IMR-90 (cell line): ENCODE data around the gene RBM11. TPM values are rescaled to one million over a fixed set of nuclear protein-coding genes. Genes with fewer than 3 reads are reported as not detected.

Experiments
- ATAC-seq: fragments of 200-7000 bp; cut with Tn5 transposase; 2 replicates; pipeline ENCODE4 v1.9.1; 2020; ENCODE audit warnings: low read depth, mild to moderate bottlenecking, moderate library complexity
- BruUV-seq: library from RNA; stranded (reverse); fragments of 400-500 nt; replicated peaks from 2 replicates; lab custom pipeline; 2021; lab: Mats Ljungman, UMichigan
- CTCF ChIA-PET: fragments of 300-600 bp; formaldehyde crosslinking; extraction: SDS; loops from one replicate; lab custom pipeline; 2021; ENCODE audit warnings: antibody characterized with exemption; lab: Yijun Ruan, JAX
- POLR2A ChIA-PET: fragments of 300-600 bp; sonication (Branson Sonifier 250); formaldehyde crosslinking; loops from one replicate; lab custom pipeline; 2022; ENCODE audit warnings: antibody characterized with exemption; ENCODE audit not compliant: unreplicated experiment; lab: Charles Lee
- DNase-seq: peaks from one replicate; pipeline ENCODE4 v3.0.0; 2013
- H2AFZ ChIP-seq: replicated peaks from 2 replicates; pipeline ENCODE3; 2013; ENCODE audit warnings: low read length, mild to moderate bottlenecking; ENCODE audit not compliant: poor library complexity
- H2AK5ac ChIP-seq: 2 replicates; pipeline ENCODE4 v1.6.1; 2013; ENCODE audit warnings: low read depth, low read length, inconsistent platforms
- H2AK9ac ChIP-seq: replicated peaks from 2 replicates; pipeline ENCODE3; 2013; ENCODE audit warnings: mild to moderate bottlenecking, low read depth, low read length, moderate library complexity; ENCODE audit not compliant: poor library complexity
- H2BK120ac ChIP-seq: 2 replicates; pipeline ENCODE4 v1.6.1; 2013; ENCODE audit warnings: low read depth, low read length, inconsistent platforms
- H2BK15ac ChIP-seq: 3 replicates; pipeline ENCODE4 v1.6.1; 2013; ENCODE audit warnings: low read depth, low read length, inconsistent platforms
- H2BK20ac ChIP-seq: 2 replicates; pipeline ENCODE4 v1.6.1; 2013; ENCODE audit warnings: low read depth, mild to moderate bottlenecking, inconsistent platforms, low read length, moderate library complexity
- H2BK5ac ChIP-seq: 2 replicates; pipeline ENCODE4 v1.6.1; 2013; ENCODE audit warnings: mild to moderate bottlenecking, low read depth, low read length, inconsistent platforms; ENCODE audit not compliant: poor library complexity, severe bottlenecking
- H3K14ac ChIP-seq: replicated peaks from 2 replicates; pipeline ENCODE4 v1.6.1; 2013; ENCODE audit warnings: low read depth, low read length, inconsistent platforms
- H3K18ac ChIP-seq: 2 replicates; pipeline ENCODE4 v1.6.1; 2013; ENCODE audit warnings: low read depth, low read length, control low read depth
- H3K23ac ChIP-seq: 2 replicates; pipeline ENCODE4 v1.6.1; 2013; ENCODE audit warnings: low read depth, low read length, inconsistent platforms
- H3K27ac ChIP-seq: 2 replicates; pipeline ENCODE4 v1.5.1; 2013; ENCODE audit warnings: mild to moderate bottlenecking, control low read depth, low read length; ENCODE audit not compliant: insufficient read depth
- H3K27me3 ChIP-seq: 2 replicates; pipeline ENCODE4 v1.6.1; 2013; ENCODE audit warnings: low read length; ENCODE audit not compliant: control insufficient read depth, insufficient read depth
- H3K36me3 ChIP-seq: 2 replicates; pipeline ENCODE4 v1.6.1; 2013; ENCODE audit warnings: low read length, mixed read lengths; ENCODE audit not compliant: control insufficient read depth, insufficient read depth
- H3K4ac ChIP-seq: 2 replicates; pipeline ENCODE4 v1.6.1; 2013; ENCODE audit warnings: low read depth, low read length, inconsistent platforms
- H3K4me1 ChIP-seq: 2 replicates; pipeline ENCODE4 v1.6.1; 2013; ENCODE audit warnings: low read length, mixed read lengths; ENCODE audit not compliant: control insufficient read depth, insufficient read depth
- H3K4me2 ChIP-seq: 2 replicates; pipeline ENCODE4 v1.6.1; 2013; ENCODE audit warnings: low read depth, mild to moderate bottlenecking, control low read depth, low read length, moderate library complexity
- H3K4me3 ChIP-seq: 2 replicates; pipeline ENCODE4 v1.5.1; 2013; ENCODE audit warnings: low read depth, mild to moderate bottlenecking, control low read depth, low read length, moderate library complexity; ENCODE audit not compliant: insufficient read depth
- H3K56ac ChIP-seq: 2 replicates; pipeline ENCODE4 v1.6.1; 2013; ENCODE audit warnings: low read length, inconsistent platforms; ENCODE audit not compliant: insufficient read depth; ENCODE audit errors: extremely low read depth
- H3K79me1 ChIP-seq, 2 experiments: 2 replicates each; pipeline ENCODE4 v1.6.1; 2013; ENCODE audit warnings: low read length in 2 of 2, inconsistent platforms in 1 of 2, low read depth in 1 of 2
- H3K9ac ChIP-seq: 2 replicates; pipeline ENCODE4 v1.6.1; 2013; ENCODE audit warnings: low read depth, low read length, control low read depth
- H3K9me1 ChIP-seq: 2 replicates; pipeline ENCODE4 v1.6.1; 2013; ENCODE audit warnings: low read length, inconsistent platforms; ENCODE audit not compliant: insufficient read depth
- H3K9me3 ChIP-seq: 2 replicates; pipeline ENCODE4 v1.6.1; 2013; ENCODE audit warnings: low read length; ENCODE audit not compliant: control insufficient read depth, insufficient read depth
- H4K20me1 ChIP-seq: 2 replicates; pipeline ENCODE4 v1.6.1; 2013; ENCODE audit warnings: low read length, inconsistent platforms; ENCODE audit not compliant: insufficient read depth
- H4K5ac ChIP-seq: 2 replicates; pipeline ENCODE4 v1.6.1; 2013; ENCODE audit warnings: mild to moderate bottlenecking, low read depth, low read length, control low read depth
- H4K8ac ChIP-seq, 2 experiments: 2 replicates each; pipeline ENCODE4 v1.6.1; 2013; ENCODE audit warnings: low read depth in 2 of 2, low read length in 2 of 2, control low read depth in 1 of 2, inconsistent platforms in 1 of 2
- H4K91ac ChIP-seq: 2 replicates; pipeline ENCODE4 v1.6.1; 2013; ENCODE audit warnings: low read depth, low read length, inconsistent platforms; ENCODE audit not compliant: insufficient read depth
- BHLHE40 ChIP-seq: fragments of 150-350 bp; IDR thresholded peaks from 2 replicates; pipeline ENCODE4 v1.6.1; 2016; ENCODE audit warnings: mild to moderate bottlenecking, low read depth, low read length
- CEBPB ChIP-seq: IDR thresholded peaks from 2 replicates; pipeline ENCODE4 v1.6.1; 2012; ENCODE audit warnings: low read depth, low read length, improper control_type of control experiment
- FOS ChIP-seq: fragments of 150-350 bp; IDR thresholded peaks from 2 replicates; pipeline ENCODE4 v1.6.1; 2016; ENCODE audit warnings: low read depth, low read length
- MAFK ChIP-seq: IDR thresholded peaks from 2 replicates; pipeline ENCODE4 v1.6.1; 2012; ENCODE audit warnings: low read depth, low read length, improper control_type of control experiment
- MAZ ChIP-seq: IDR thresholded peaks from 2 replicates; pipeline ENCODE4 v1.6.1; 2012; ENCODE audit warnings: low read depth, mild to moderate bottlenecking, low read length, improper control_type of control experiment, moderate library complexity, borderline replicate concordance
- MXI1 ChIP-seq: IDR thresholded peaks from 2 replicates; pipeline ENCODE4 v1.6.1; 2012; ENCODE audit warnings: low read depth, mild to moderate bottlenecking, low read length, moderate library complexity, borderline replicate concordance
- RAD21 ChIP-seq: IDR thresholded peaks from 2 replicates; pipeline ENCODE4 v1.6.1; 2012; ENCODE audit warnings: low read length, improper control_type of control experiment
- RCOR1 ChIP-seq: IDR thresholded peaks from 2 replicates; pipeline ENCODE4 v1.6.1; 2012; ENCODE audit warnings: mild to moderate bottlenecking, low read length, improper control_type of control experiment; ENCODE audit not compliant: insufficient replicate concordance
- SMC3 ChIP-seq: fragments of 150-350 bp; IDR thresholded peaks from 2 replicates; pipeline ENCODE4 v1.6.1; 2016; ENCODE audit warnings: low read depth, mild to moderate bottlenecking, antibody characterized with exemption, low read length, moderate library complexity
- WGBS, 2 experiments: methylation state at CpG; one replicate each; pipeline versions ENCODE4 v1.1.5 to v1.1.7; 2013; ENCODE audit warnings: missing lambda C conversion rate in 2 of 2; ENCODE audit not compliant: insufficient read length in 1 of 2; ENCODE audit errors: extremely low coverage in 2 of 2; 5-methylcytosine and 5-hydroxymethylcytosine counted together
- dilution Hi-C: fragments of 300-500 bp; cut with HindIII; formaldehyde crosslinking; loops from one replicate; pipeline ENCODE4 v1.14.3; 2018; ENCODE audit warnings: low sequenced_read_pairs; ENCODE audit not compliant: unreplicated experiment
- in situ Hi-C: fragments of 300-500 bp; cut with MboI; formaldehyde crosslinking; loops from 3 replicates; pipeline ENCODE4 v1.14.3; 2019; ENCODE audit warnings: low sequenced_read_pairs, inconsistent platforms, mixed read lengths
- intact Hi-C: fragments of 100-400 bp; cut with micrococcal nuclease; formaldehyde crosslinking; loops from 2 replicates; pipeline ENCODE4 v1.10.0; 2022
- polyA plus RNA-seq, 3 experiments: library from polyadenylated mRNA; depleted of rRNA; stranded (reverse); fragments of >200 nt; gene quantifications; 2 replicates each; pipeline ENCODE4 v1.2.3, GENCODE V29; 2012; ENCODE audit warnings: low replicate concordance in 1 of 3
- total RNA-seq: library from RNA; depleted of rRNA; stranded (reverse); fragments of >200 nt; gene quantifications from 2 replicates; pipeline ENCODE4 v1.2.3, GENCODE V29; 2012
- TF ChIP-seq, protein P1 (sequence below): conservative IDR thresholded peaks from 2 replicates; pipeline ENCODE4 v1.5.1; 2012; ENCODE audit warnings: mild to moderate bottlenecking, low read depth, low read length, improper control_type of control experiment
- TF ChIP-seq, protein P2 (sequence below): fragments of 150-350 bp; IDR thresholded peaks from 2 replicates; pipeline ENCODE4 v1.6.1; 2017; ENCODE audit warnings: mild to moderate bottlenecking, antibody characterized with exemption, low read length, low read depth
- TF ChIP-seq, protein P3 (sequence below): fragments of 150-350 bp; IDR thresholded peaks from 2 replicates; pipeline ENCODE4 v1.6.1; 2016; ENCODE audit warnings: low read depth, mild to moderate bottlenecking, low read length, moderate library complexity, borderline replicate concordance

Gene RBM11
- total and polyA plus RNA-seq, 2 of the 4 experiments (the other 2 are of a cell fraction) = 0.10 to 0.18 TPM

DNA sequence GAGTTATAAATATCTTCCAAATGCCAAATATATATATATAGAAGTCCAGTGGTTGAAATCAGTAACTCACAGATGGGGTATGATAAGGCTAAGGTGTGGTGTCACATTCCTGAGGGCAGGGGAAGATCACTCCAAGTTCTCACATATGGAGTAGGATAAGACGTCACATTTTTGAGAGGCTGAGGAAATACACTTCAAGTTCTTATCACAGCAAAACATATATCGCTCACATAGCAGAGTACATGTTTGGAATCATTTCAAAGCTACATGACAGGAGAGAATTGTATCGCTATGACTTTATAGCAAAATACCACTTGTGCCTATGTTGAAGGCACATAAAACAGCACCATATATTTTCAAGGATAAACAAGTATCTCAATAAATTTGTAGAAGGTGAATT is 55.1 kb downstream of the RBM11 start:
- POLR2A ChIA-PET = no interaction called here

More for the DNA sequence above, 55.1 kb downstream of the RBM11 start:
- H3K56ac ChIP-seq = no peak overlapping the region
- peaks cover 3% of the 10 kb centered on the region; the same call in 1 of the 2 replicates for H3K27me3 ChIP-seq
- H2AFZ ChIP-seq = no peak overlapping the region
- no peak overlapping the region for H2AK9ac ChIP-seq
- no peak overlapping the region for H2BK15ac ChIP-seq
- no peak overlapping the region for H3K23ac ChIP-seq
- CTCF ChIA-PET = no interaction called here
- TF ChIP-seq RCOR1 (no peak), FOS (no peak), CEBPB (no peak), MAZ (no peak), BHLHE40 (no peak), SMC3 (no peak), MAFK (no peak), MXI1 (no peak), RAD21 (no peak)
- TF ChIP-seq, protein P1, sequence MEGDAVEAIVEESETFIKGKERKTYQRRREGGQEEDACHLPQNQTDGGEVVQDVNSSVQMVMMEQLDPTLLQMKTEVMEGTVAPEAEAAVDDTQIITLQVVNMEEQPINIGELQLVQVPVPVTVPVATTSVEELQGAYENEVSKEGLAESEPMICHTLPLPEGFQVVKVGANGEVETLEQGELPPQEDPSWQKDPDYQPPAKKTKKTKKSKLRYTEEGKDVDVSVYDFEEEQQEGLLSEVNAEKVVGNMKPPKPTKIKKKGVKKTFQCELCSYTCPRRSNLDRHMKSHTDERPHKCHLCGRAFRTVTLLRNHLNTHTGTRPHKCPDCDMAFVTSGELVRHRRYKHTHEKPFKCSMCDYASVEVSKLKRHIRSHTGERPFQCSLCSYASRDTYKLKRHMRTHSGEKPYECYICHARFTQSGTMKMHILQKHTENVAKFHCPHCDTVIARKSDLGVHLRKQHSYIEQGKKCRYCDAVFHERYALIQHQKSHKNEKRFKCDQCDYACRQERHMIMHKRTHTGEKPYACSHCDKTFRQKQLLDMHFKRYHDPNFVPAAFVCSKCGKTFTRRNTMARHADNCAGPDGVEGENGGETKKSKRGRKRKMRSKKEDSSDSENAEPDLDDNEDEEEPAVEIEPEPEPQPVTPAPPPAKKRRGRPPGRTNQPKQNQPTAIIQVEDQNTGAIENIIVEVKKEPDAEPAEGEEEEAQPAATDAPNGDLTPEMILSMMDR = no peak
- TF ChIP-seq, protein P2, sequence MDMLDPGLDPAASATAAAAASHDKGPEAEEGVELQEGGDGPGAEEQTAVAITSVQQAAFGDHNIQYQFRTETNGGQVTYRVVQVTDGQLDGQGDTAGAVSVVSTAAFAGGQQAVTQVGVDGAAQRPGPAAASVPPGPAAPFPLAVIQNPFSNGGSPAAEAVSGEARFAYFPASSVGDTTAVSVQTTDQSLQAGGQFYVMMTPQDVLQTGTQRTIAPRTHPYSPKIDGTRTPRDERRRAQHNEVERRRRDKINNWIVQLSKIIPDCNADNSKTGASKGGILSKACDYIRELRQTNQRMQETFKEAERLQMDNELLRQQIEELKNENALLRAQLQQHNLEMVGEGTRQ = no peak
- TF ChIP-seq, protein P3, sequence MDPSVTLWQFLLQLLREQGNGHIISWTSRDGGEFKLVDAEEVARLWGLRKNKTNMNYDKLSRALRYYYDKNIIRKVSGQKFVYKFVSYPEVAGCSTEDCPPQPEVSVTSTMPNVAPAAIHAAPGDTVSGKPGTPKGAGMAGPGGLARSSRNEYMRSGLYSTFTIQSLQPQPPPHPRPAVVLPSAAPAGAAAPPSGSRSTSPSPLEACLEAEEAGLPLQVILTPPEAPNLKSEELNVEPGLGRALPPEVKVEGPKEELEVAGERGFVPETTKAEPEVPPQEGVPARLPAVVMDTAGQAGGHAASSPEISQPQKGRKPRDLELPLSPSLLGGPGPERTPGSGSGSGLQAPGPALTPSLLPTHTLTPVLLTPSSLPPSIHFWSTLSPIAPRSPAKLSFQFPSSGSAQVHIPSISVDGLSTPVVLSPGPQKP = no peak
- ATAC-seq (no peak), DNase-seq (no peak)
- H3K79me1 ChIP-seq = no peaks in the 10 kb centered on the region
- H4K5ac ChIP-seq = no peak overlapping the region
- no peak overlapping the region for H2BK5ac ChIP-seq
- H3K36me3 ChIP-seq = no peaks in the 10 kb centered on the region
- H3K4me3 ChIP-seq = no peak overlapping the region
- H3K9ac ChIP-seq = no peak overlapping the region
- no peak overlapping the region for H2BK20ac ChIP-seq
- H3K4me1 ChIP-seq = no peaks in the 10 kb centered on the region
- no peak overlapping the region for H4K91ac ChIP-seq
- no CpG with 5 or more reads among the region's 3 CpGs for WGBS, 2 experiments
- no peak overlapping the region for H3K4ac ChIP-seq
- intact Hi-C loops = no loop called here
- H3K9me3 ChIP-seq = no peaks in the 10 kb centered on the region
- in situ Hi-C loops = no loop called here
- no peak overlapping the region for H2AK5ac ChIP-seq
- dilution Hi-C loops = no loop called here
- no peak overlapping the region for H3K27ac ChIP-seq
- H3K4me2 ChIP-seq = no peak overlapping the region
- H3K14ac ChIP-seq = no peak overlapping the region
- no peak overlapping the region for H2BK120ac ChIP-seq
- BruUV-seq = no TSS peak
- no peak overlapping the region for H4K8ac ChIP-seq
- H4K20me1 ChIP-seq = no peaks in the 10 kb centered on the region
- H3K9me1 ChIP-seq = no peaks in the 10 kb centered on the region
- no peak overlapping the region for H3K18ac ChIP-seq
